Body of pancreas (tissue), 4 donors: ENCODE measurements around the gene SLC25A29.

Experiments used
- CTCF ChIP-seq, 7 experiments: fragments of 450-650 bp in 4 of 7; fragments of 200-600 bp in 3 of 7; sonication (generic) in 3 of 7; IDR thresholded peaks; one replicate each; pipeline ENCODE4 v1.5.1; 2016 to 2019; ENCODE audit warnings: antibody characterized with exemption in 7 of 7
- POLR2A ChIP-seq, 3 donors: fragments of 450-650 bp; IDR thresholded peaks; one replicate each; pipeline ENCODE4 v1.6.1; 2016; ENCODE audit warnings: antibody characterized with exemption in 3 of 3, mild to moderate bottlenecking in 2 of 3

GRCh38 chr14:100325231-100325632, 19.0 kb upstream of the SLC25A29 start:
- TF ChIP-seq CTCF (IDR thresholded peaks at IDR 0.05) (no peak), POLR2A (IDR thresholded peaks at IDR 0.05) (no peak)
